Body of pancreas (tissue), 4 donors: Measurements from ENCODE around the gene KIF22. TPM values are rescaled to one million over a fixed set of nuclear protein-coding genes. Genes with fewer than 3 reads are reported as not detected.
A peak's percentile ranks its signal among the peaks of the same experiment; 100 is the strongest.

Source experiments
- ATAC-seq: fragments of 150-250 bp; one replicate; pipeline ENCODE4 v1.9.1; 2016
- DNase-seq, 4 donors: peaks; one replicate each; pipeline ENCODE4 v3.0.0-alpha.2; 2019
- H3K27ac ChIP-seq, 4 donors: fragments of 200-600 bp; sonication (generic); 1 replicate in 3 of 4; 2 replicates in 1 of 4; pipeline versions ENCODE4 v1.5.1 to v1.6.1; 2016 to 2019; ENCODE audit warnings: mild to moderate bottlenecking in 1 of 4, mixed read lengths in 1 of 4, moderate library complexity in 1 of 4
- H3K27me3 ChIP-seq, 2 donors: fragments of 200-600 bp; sonication (generic); one replicate each; pipeline ENCODE4 v1.6.0; 2016; ENCODE audit warnings: mild to moderate bottlenecking in 1 of 2
- H3K36me3 ChIP-seq, 2 donors: fragments of 200-600 bp; sonication (generic); replicated peaks in 1 of 2; 2 replicates each; pipeline ENCODE4 v1.5.1; 2016; ENCODE audit warnings: low read depth in 2 of 2; ENCODE audit not compliant: insufficient read depth in 1 of 2
- H3K4me1 ChIP-seq: fragments of 200-600 bp; sonication (generic); one replicate; pipeline ENCODE4 v1.6.0; 2016
- H3K4me3 ChIP-seq, 2 donors: fragments of 200-600 bp; sonication (generic); 1 replicate in 1 of 2; 2 replicates in 1 of 2; pipeline ENCODE4 v1.5.1; 2016 to 2019
- H3K9me3 ChIP-seq, 3 donors: fragments of 200-600 bp; sonication (generic); 1 replicate in 2 of 3; 2 replicates in 1 of 3; pipeline ENCODE4 v1.5.1; 2016
- CTCF ChIP-seq, 7 experiments: fragments of 450-650 bp in 4 of 7; fragments of 200-600 bp in 3 of 7; sonication (generic) in 3 of 7; IDR thresholded peaks; one replicate each; pipeline ENCODE4 v1.5.1; 2016 to 2019; ENCODE audit warnings: antibody characterized with exemption in 7 of 7
- POLR2A ChIP-seq, 3 donors: fragments of 450-650 bp; IDR thresholded peaks; one replicate each; pipeline ENCODE4 v1.6.1; 2016; ENCODE audit warnings: antibody characterized with exemption in 3 of 3, mild to moderate bottlenecking in 2 of 3
- WGBS, 2 donors: methylation state at CpG; one replicate each; pipeline ENCODE4 v1.1.5; 2017; 5-methylcytosine and 5-hydroxymethylcytosine counted together
- intact Hi-C: fragments of 100-400 bp; cut with DNase I; formaldehyde crosslinking; loops from one replicate; pipeline ENCODE4 v1.15.1; 2023
- total RNA-seq, 2 donors: library from RNA; depleted of rRNA; stranded (reverse); fragments of >200 nt; gene quantifications; one replicate each; pipeline ENCODE4 v1.1.0, GENCODE V29; 2016

The KIF22 gene
- total RNA-seq, 2 donors from 2014 or later, result 8.9 to 13.7 TPM

DNA sequence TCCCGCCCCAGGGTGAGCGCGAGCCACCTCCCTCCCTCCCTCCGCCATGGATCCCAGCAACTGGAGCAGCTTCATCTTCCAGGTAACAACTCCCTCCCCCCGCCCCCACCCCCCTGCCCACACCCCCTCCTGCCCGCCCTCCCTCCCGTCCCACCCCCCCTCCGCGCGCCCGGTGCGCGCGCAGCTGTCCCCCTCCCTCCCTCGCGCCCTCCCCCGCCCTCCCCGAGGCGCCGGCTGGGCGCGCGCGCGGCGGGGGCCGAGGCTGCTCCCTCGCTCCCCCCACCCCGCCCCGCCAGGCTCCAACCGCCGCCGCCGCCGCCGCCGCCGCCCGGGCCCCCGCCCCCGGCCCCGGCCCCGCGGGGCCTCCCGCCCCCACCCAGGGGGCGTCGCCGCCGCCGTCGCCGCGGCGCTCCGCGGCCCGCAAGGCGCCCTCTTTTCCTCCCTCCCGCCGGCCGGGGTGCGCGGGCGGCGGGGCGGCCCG lies 15.6 kb downstream of the KIF22 start, which contains the start of gene MAZ:
MAZ (plus strand) TSS at position 431 of the 481 bp plus-strand sequence. CDS start 173 bp downstream, outside the sequence.
- 0% methylated on average over 1 of the region's 67 CpGs; no CpG with 5 or more reads in 1 of the 2 donors for WGBS, 2 donors
- peak in 2 of 4 donors; percentile 95 to 96 for DNase-seq
- no peaks in the 10 kb centered on the region for H3K27me3 ChIP-seq
- ATAC-seq, result peak; percentile 13
- intact Hi-C loops, result no loop called here
- H3K27ac ChIP-seq, result peak within 1 kb of the TSS; percentile 81 to 99 (median 92)
- H3K4me1 ChIP-seq, result peaks cover 52% of the 10 kb centered on the region
- H3K9me3 ChIP-seq, result no peaks in the 10 kb centered on the region
- H3K36me3 ChIP-seq, result no peaks in the 10 kb centered on the region
- TF ChIP-seq CTCF (IDR thresholded peaks at IDR 0.05) (no peak), POLR2A (IDR thresholded peaks at IDR 0.05) (no peak)
- H3K4me3 ChIP-seq, result peak within 1 kb of the TSS; percentile 68 to 92

DNA sequence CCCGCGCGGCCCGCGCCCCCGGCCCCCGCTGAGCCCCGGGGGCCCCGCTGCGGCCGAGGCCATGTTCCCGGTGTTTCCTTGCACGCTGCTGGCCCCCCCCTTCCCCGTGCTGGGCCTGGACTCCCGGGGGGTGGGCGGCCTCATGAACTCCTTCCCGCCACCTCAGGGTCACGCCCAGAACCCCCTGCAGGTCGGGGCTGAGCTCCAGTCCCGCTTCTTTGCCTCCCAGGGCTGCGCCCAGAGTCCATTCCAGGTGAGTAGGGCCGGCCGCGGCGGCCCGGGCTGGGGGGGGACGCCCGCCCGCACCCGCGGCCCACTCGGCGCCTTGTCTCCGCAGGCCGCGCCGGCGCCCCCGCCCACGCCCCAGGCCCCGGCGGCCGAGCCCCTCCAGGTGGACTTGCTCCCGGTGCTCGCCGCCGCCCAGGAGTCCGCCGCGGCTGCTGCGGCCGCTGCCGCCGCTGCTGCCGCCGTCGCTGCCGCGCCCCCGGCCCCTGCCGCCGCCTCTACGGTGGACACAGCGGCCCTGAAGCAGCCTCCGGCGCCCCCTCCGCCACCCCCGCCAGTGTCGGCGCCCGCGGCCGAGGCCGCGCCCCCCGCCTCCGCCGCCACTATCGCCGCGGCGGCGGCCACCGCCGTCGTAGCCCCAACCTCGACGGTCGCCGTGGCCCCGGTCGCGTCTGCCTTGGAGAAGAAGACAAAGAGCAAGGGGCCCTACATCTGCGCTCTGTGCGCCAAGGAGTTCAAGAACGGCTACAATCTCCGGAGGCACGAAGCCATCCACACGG lies 16.3 kb downstream of the KIF22 start:
- 1% methylated on average over 79 of the region's 99 CpGs; no CpG with 5 or more reads in 1 of the 2 donors for WGBS, 2 donors
- peaks cover 59% of the 10 kb centered on the region for H3K4me1 ChIP-seq
- peak overlapping the region; percentile 73 to 90 (median 83) for H3K27ac ChIP-seq
- no peaks in the 10 kb centered on the region for H3K9me3 ChIP-seq
- ATAC-seq (no peak), DNase-seq (peak; percentile 62 to 67 (median 65))
- no peaks in the 10 kb centered on the region for H3K36me3 ChIP-seq
- intact Hi-C loops, result no loop called here
- H3K27me3 ChIP-seq, result no peaks in the 10 kb centered on the region
- peak in 1 of 3 donors; percentile 18 for TF ChIP-seq POLR2A (IDR thresholded peaks at IDR 0.05)
- no peak for TF ChIP-seq CTCF (IDR thresholded peaks at IDR 0.05)
- H3K4me3 ChIP-seq, result peak overlapping the region in 1 of 2 donors; percentile 30

GRCh38 chr16:29807426-29808218 lies 17.1 kb downstream of the KIF22 start:
- DNase-seq (peak; percentile 72 to 91 (median 86)), ATAC-seq (peak; percentile 3)
- peak; percentile 31 to 56 (median 50) for TF ChIP-seq POLR2A (IDR thresholded peaks at IDR 0.05)
- peak in 4 of 7 experiments; percentile 45 to 70 (median 54) for TF ChIP-seq CTCF (IDR thresholded peaks at IDR 0.05)
- Histone ChIP-seq H3K27ac (peak overlapping the region; percentile 73 to 90 (median 83)), H3K4me3 (no peak overlapping the region), H3K4me1 (peaks cover 66% of the 10 kb centered on the region), H3K36me3 (no peaks in the 10 kb centered on the region), H3K27me3 (no peaks in the 10 kb centered on the region), H3K9me3 (no peaks in the 10 kb centered on the region)
- intact Hi-C loops, result no loop called here
- 28 to 29% methylated on average over 15 to 60 of the region's 69 CpGs for WGBS, 2 donors

DNA sequence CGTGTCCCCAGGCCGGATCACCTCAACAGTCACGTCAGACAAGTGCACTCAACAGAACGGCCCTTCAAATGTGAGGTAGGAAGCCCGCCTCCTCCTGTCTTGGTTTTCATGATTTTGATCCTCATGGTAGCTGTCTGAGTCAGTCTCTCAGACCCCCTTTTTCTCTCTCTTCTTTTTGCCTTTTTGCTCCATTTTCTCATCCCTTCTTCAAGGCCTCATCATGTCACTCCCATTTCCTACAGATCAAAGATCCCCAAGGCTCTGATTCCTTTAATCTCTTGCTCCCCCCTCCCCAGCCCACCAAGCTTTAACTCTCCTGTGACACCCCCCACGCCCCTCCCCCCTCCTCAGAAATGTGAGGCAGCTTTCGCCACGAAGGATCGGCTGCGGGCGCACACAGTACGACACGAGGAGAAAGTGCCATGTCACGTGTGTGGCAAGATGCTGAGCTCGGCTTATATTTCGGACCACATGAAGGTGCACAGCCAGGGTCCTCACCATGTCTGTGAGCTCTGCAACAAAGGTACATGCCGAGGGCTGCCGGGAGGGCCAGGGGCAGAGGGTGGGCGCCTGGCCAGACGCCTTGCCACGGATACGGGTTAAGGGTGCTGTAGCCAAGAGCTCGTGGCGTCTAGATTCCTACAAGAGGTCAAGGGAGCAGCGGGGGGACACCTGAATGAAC lies 17.8 kb downstream of the KIF22 start:
- no peaks in the 10 kb centered on the region for H3K9me3 ChIP-seq
- peak overlapping the region; percentile 73 to 90 (median 83) for H3K27ac ChIP-seq
- DNase-seq (no peak), ATAC-seq (no peak)
- H3K4me3 ChIP-seq, result no peak overlapping the region
- TF ChIP-seq POLR2A (IDR thresholded peaks at IDR 0.05) (no peak), CTCF (IDR thresholded peaks at IDR 0.05) (no peak)
- 67 to 76% methylated on average over 25 of the region's 25 CpGs for WGBS, 2 donors
- peaks cover 66% of the 10 kb centered on the region for H3K4me1 ChIP-seq
- no peaks in the 10 kb centered on the region for H3K36me3 ChIP-seq
- intact Hi-C loops, result no loop called here
- H3K27me3 ChIP-seq, result no peaks in the 10 kb centered on the region
